NCI-H1417 (cell line): ENCODE data around the gene UGT1A6.
"Not testable (repeated sequence)": the region's sequence is repeated elsewhere in the genome, so short reads cannot be mapped to it uniquely, and the experiment has no call there.

Experiments used
- DNase-seq, 3 experiments: peaks; one replicate each; lab custom pipeline; 2025; lab: John Stamatoyannopoulos, UW

Gene UGT1A6

DNA sequence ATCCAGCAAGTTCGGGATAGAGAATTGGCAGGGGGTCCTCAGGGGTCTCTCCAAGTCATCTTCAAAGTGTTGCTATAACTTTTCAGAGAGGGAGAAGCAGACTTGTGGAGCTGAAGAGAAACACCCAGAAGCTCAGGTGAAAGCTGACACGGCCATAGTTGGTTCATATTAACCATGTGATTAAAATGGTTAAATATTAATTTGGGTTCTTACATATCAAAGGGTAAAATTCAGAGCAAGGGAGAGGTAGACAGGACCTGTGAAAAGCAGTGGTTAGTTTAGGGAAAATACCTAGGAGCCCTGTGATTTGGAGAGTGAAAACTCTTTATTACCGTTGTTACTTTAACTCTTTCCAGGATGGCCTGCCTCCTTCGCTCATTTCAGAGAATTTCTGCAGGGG, at the start of gene UGT1A6:
TSS of gene UGT1A6 (plus strand) at position 243 of the 400 bp plus-strand sequence. CDS start at position 358, 115 bp downstream.
- no peak for DNase-seq

- no peak for DNase-seq
Measured at GRCh38 chr2:233643128-233643527, 49.6 kb upstream of the UGT1A6 start.

DNA sequence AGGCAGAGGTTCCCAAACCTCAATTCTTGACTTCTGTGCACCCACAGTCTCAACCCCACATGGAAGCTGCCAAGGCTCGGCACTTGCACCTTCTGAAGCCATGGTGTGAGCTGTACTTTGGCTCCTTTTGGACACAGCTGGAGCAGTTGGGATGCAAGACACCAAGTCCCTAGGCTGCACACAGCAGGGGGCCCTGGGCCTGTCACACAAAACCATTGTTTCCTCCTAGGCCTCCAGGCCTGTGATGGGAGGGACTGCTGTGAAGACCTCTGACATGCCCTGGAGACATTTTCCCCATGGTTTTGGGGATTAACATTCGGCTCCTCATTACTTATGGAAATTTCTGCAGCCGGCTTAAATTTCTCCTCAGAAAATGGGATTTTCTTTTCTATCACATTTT, 46.7 kb upstream of the UGT1A6 start:
- not testable (repeated sequence) for DNase-seq

GRCh38 chr2:233650981-233651380, 41.7 kb upstream of the UGT1A6 start:
- DNase-seq: no peak

- DNase-seq: no peak
Measured at GRCh38 chr2:233651430-233651829, 41.3 kb upstream of the UGT1A6 start.

GRCh38 chr2:233654501-233654900, 38.2 kb upstream of the UGT1A6 start:
- DNase-seq: no peak

DNA sequence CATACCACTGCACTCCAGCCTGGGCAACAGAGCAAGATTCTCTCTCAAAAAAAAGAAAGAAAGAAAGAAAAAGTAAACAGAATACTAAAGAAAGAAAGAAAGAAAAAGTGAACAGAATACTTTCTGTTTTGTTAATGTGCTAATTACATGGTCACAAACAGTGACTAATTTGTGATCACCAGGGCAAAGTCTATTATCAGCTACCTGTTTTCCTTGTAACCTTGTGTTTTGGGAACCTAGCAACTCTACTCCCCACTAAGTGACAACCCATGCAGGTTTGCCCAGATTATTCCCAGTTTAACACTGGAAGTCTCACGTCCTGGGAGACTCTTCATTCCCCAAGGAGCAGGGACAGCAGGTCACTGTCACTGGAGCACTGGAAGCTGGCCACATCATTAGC, 37.6 kb upstream of the UGT1A6 start:
- no peak for DNase-seq

DNA sequence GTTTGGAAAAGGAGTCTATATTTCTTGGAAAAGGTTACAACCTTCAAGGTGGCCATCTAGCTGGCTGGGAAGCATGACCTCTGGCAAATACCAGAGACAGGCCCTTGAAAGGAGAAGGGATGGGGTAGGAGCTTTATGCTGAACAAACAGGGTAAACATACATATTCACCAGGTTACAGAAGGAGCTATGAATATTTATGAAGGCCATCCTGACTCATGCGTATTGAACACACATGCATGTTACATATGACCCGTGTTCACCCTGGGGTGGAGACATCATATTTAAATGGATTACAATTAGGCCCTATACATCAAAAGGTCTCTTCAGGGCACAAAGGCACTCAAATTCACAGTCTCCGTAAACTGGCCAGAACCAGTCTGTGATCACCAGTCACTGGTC, 36.7 kb upstream of the UGT1A6 start:
- not testable (repeated sequence) for DNase-seq

DNA sequence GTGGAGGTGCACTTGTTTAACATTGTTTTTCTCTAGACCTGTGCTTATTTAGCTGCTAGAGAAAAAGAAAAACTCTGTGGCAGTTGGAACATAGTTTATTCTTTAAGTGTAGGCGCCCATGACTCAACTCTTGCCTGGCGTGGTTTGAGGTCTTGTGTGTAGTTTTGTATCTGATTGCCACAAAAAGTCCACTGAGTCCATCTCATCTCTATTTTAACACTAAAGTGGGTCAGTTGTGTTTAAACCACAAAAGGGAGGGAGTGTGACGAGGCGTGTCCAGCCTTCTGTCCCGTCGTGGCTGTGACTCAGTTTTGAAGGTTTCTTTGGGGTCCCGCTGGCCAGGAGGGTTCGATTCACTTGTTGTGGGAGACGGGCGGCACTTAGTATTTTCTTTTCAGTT, 36.2 kb upstream of the UGT1A6 start:
- DNase-seq: no peak

GRCh38 chr2:233658610-233659009, 34.1 kb upstream of the UGT1A6 start:
- no peak for DNase-seq

GRCh38 chr2:233663911-233664310, 28.8 kb upstream of the UGT1A6 start:
- no peak for DNase-seq

GRCh38 chr2:233668605-233669260, 24.0 kb upstream of the UGT1A6 start:
- DNase-seq: no peak

DNA sequence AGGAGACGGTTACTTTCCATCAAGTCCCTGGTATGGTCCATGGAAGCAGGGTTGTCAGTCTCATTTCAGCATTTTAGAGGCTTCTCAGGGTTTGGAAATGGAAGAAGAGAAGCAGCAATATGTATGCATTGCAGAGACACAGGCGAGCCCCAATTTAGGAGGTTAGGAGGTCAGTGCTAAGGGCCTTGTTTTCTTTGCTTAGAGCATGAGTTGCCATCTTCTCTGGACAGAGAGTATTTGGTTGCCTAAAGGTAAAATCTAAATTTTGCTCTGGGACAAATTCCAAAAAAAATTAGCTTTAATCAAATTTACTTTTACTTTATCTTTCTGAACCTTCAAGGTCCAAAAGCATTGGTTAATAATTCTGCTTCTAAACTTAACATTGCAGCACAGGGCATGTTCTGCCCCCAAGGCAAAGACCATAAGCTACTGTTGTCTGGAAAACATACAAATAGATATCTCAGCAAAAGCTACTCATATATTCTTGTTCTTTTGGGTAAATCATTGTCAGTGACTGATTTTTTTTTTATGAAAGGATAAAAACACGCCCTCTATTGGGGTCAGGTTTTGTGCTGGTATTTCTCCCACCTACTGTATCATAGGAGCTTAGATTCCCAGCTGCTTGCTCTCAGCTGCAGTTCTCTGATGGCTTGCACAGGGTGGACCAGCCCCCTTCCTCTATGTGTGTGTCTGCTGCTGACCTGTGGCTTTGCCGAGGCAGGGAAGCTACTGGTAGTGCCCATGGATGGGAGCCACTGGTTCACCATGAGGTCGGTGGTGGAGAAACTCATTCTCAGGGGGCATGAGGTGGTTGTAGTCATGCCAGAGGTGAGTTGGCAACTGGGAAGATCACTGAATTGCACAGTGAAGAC, 21.2 kb upstream of the UGT1A6 start, which contains the start of gene UGT1A9:
TSS of gene UGT1A9 (plus strand) at position 609 of the 872 bp plus-strand sequence. CDS start at position 646, 37 bp downstream.
- DNase-seq: no peak

DNA sequence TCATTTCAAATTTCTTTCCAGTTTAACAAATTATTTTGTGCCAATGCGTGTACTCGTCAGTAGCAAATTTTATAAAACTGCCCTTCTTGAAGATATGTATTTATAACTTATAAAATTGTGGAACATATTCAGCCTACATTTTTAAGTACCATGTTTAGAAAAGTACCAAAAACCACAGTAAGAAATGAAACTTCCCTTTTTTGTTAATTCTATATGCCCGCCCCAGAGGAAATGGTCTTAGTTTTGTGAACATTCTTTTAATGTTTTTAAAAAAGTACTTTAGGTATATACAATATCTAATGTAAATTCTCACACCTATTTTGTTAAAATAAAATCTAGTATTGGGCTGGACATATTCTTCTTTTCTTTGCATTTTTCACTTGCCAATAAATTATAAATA, 19.8 kb upstream of the UGT1A6 start:
- no peak for DNase-seq

DNA sequence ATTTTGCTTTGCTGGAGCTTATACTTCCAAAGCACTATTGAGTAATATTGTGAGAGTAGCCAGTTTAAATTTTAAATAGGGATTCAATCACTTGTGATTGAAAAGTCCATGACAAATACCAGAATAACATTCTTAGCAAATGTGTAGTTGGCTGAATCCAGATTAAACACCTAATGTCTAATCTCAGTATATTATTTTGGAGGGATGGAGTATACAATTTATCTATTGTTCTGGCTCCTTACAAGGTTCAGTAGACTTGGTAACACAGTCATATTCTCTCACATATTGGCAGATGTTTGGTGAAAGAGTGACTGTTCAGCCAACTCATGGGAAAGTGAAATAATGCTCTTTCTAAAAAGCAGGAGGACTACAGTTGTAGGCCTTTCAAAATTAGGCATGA, 18.8 kb upstream of the UGT1A6 start:
- DNase-seq: no peak

DNA sequence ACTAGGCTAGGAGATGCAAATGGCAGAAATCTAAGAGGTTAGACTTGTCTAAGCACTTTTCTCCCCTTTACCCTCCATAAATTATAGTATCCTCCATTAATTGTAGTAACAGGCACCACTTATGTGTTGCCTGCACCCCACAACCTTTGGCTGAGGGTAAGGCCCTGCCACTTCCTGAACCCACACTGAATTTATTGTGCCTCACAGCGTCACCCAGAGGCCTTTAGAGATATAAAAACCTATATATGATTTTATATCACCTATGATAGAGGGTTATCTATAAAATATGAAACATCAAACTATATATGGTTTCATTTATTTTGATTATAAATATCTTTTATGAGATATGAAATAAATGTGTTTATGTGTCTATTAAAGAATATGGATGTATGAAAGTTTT, 18.4 kb upstream of the UGT1A6 start:
- DNase-seq: no peak

GRCh38 chr2:233674995-233675394, 17.7 kb upstream of the UGT1A6 start:
- DNase-seq: peak in 1 of 3 experiments; percentile 37

GRCh38 chr2:233676046-233676445, 16.6 kb upstream of the UGT1A6 start:
- no peak for DNase-seq

DNA sequence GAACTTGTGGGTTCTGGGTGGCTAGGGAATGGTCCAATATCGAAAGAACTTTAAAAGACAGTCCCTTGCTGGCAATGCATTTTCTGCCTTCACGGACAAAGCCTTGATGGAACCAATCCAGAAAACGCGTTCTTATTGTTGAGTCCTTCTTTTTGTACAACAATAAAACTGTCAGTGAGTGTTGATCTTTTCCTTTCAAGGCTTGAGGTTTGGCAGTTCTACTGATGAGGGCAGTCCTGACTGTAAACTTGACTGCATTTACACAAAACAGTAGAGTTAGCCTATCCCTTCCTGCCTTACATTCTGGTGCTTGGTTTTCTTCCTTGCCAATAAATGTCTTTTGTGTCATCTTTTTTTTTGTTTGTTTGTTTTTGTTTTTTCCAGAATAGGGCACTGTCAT, 13.5 kb upstream of the UGT1A6 start:
- no peak for DNase-seq

- DNase-seq: no peak
Measured at GRCh38 chr2:233680361-233681045, 12.2 kb upstream of the UGT1A6 start.

DNA sequence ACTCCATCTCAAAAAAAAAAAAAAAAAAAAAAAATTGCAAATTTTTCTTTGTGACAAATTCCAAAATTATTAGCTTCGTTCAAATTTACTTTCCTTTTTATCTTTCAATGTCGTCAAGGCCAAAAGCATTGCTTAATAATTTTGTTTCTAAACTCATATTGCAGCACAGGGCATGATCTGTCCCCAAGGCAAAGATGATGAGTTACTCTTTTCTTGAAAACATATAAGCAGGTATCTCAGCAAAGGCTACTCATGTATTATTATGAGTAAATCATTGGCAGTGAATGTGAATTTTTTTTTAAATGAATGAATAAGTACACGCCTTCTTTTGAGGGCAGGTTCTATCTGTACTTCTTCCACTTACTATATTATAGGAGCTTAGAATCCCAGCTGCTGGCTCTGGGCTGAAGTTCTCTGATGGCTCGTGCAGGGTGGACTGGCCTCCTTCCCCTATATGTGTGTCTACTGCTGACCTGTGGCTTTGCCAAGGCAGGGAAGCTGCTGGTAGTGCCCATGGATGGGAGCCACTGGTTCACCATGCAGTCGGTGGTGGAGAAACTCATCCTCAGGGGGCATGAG, 11.1 kb upstream of the UGT1A6 start, which contains the start of gene UGT1A7:
TSS of gene UGT1A7 (plus strand) at position 381 of the 579 bp plus-strand sequence. CDS start at position 418, 37 bp downstream.
- no peak for DNase-seq

GRCh38 chr2:233684640-233685039, 8.1 kb upstream of the UGT1A6 start:
- DNase-seq: no peak
